Sigmoid colon (tissue), 7 donors: ENCODE results near the gene JUND. TPM values are rescaled to one million over a fixed set of nuclear protein-coding genes. Genes with fewer than 3 reads are reported as not detected.

Experiments
- DNase-seq: peaks from one replicate; pipeline ENCODE4 v3.0.0-alpha.2; 2019
- H3K27ac ChIP-seq, 4 donors: fragments of 200-600 bp; sonication (generic); one replicate each; pipeline ENCODE4 v1.5.1; 2016 to 2019; ENCODE audit warnings: mild to moderate bottlenecking in 1 of 4
- H3K27me3 ChIP-seq, 3 donors: fragments of 200-600 bp; sonication (generic); one replicate each; pipeline ENCODE4 v1.5.1; 2019; ENCODE audit warnings: mild to moderate bottlenecking in 1 of 3
- H3K36me3 ChIP-seq, 4 donors: fragments of 200-600 bp; sonication (generic); one replicate each; pipeline ENCODE4 v1.5.1; 2016 to 2019
- H3K4me1 ChIP-seq, 4 donors: fragments of 200-600 bp; sonication (generic); one replicate each; pipeline ENCODE4 v1.5.1; 2017 to 2019
- H3K4me3 ChIP-seq, 4 donors: fragments of 200-600 bp; sonication (generic); one replicate each; pipeline ENCODE4 v1.5.1; 2017 to 2019; ENCODE audit warnings: mild to moderate bottlenecking in 2 of 4, moderate library complexity in 1 of 4
- H3K9me3 ChIP-seq, 4 donors: fragments of 200-600 bp in 3 of 4; sonication (generic) in 3 of 4; one replicate each; pipeline versions ENCODE4 v1.5.1 to v1.6.1; 2013 to 2019
- CTCF ChIP-seq, 4 experiments: fragments of 450-650 bp in 3 of 4; fragments of 200-600 bp in 1 of 4; IDR thresholded peaks; one replicate each; pipeline ENCODE4 v1.5.1; 2016 to 2019; ENCODE audit warnings: antibody characterized with exemption in 4 of 4, mild to moderate bottlenecking in 3 of 4, moderate library complexity in 2 of 4
- EP300 ChIP-seq, 4 donors: sonication (generic); formaldehyde crosslinking; IDR thresholded peaks; one replicate each; pipeline ENCODE4 v1.6.1; 2017; ENCODE audit warnings: antibody characterized with exemption in 4 of 4
- POLR2A ChIP-seq, 2 donors: fragments of 450-650 bp; IDR thresholded peaks; one replicate each; pipeline ENCODE4 v1.6.1; 2016; ENCODE audit warnings: antibody characterized with exemption in 2 of 2, mild to moderate bottlenecking in 2 of 2, moderate library complexity in 2 of 2
- POLR2AphosphoS5 ChIP-seq, 4 donors: sonication (generic); formaldehyde crosslinking; IDR thresholded peaks; one replicate each; pipeline ENCODE4 v1.6.1; 2017; ENCODE audit warnings: antibody characterized with exemption in 4 of 4
- WGBS, 2 donors: extraction: QIAGEN DNeasy Blood & Tissue Kit; methylation state at CpG; one replicate each; pipeline ENCODE4 v1.1.7; 2013; 5-methylcytosine and 5-hydroxymethylcytosine counted together
- intact Hi-C: fragments of 100-400 bp; cut with DNase I; formaldehyde crosslinking; loops from one replicate; pipeline ENCODE4 v1.15.1; 2023
- polyA plus RNA-seq, 3 donors: library from polyadenylated mRNA; stranded (reverse); fragments of 200-250 nt; gene quantifications; one replicate each; pipeline ENCODE4 v1.2.3, GENCODE V29; 2013
- total RNA-seq, 4 donors: library from RNA; depleted of rRNA; stranded (reverse); fragments of >200 nt; gene quantifications; one replicate each; pipeline ENCODE4 v1.1.0, GENCODE V29; 2016
- donor health status: healthy with polysubstance abuse.
- donor health status: Bipolar disorder and iron deficiency.
- donor health status: healthy.

Gene JUND
- total and polyA plus RNA-seq, 7 donors = 163 to 369 (median 180) TPM

- H3K4me3 ChIP-seq = no peak overlapping the region
- H3K4me1 ChIP-seq = peaks cover 0 to 29% (median 21%) of the 10 kb centered on the region in 4 donors
- H3K27me3 ChIP-seq = no peaks in the 10 kb centered on the region
- H3K27ac ChIP-seq = no peak overlapping the region
- H3K9me3 ChIP-seq = no peaks in the 10 kb centered on the region
- TF ChIP-seq POLR2A (IDR thresholded peaks at IDR 0.05) = no peak
- TF ChIP-seq POLR2AphosphoS5 (IDR thresholded peaks at IDR 0.05) = no peak
- TF ChIP-seq EP300 (IDR thresholded peaks at IDR 0.05) = no peak
- intact Hi-C loops = no loop called here
- DNase-seq = no peak
- WGBS, 2 donors = 51 to 79% methylated on average over 23 of the region's 23 CpGs
- peaks cover 0 to 57% (median 23%) of the 10 kb centered on the region in 4 donors for H3K36me3 ChIP-seq
Measured at GRCh38 chr19:18310118-18310909, 28.9 kb upstream of the JUND start.

- intact Hi-C loops = no loop called here
- 93 to 96% methylated on average over 33 of the region's 33 CpGs for WGBS, 2 donors
- Histone ChIP-seq H3K27ac (no peak overlapping the region), H3K9me3 (no peaks in the 10 kb centered on the region), H3K4me3 (no peak overlapping the region), H3K36me3 (peaks cover 0 to 51% (median 23%) of the 10 kb centered on the region in 4 donors), H3K4me1 (peaks cover 0 to 37% (median 28%) of the 10 kb centered on the region in 4 donors), H3K27me3 (no peaks in the 10 kb centered on the region)
- no peak for DNase-seq
- TF ChIP-seq POLR2A (IDR thresholded peaks at IDR 0.05) (no peak), POLR2AphosphoS5 (IDR thresholded peaks at IDR 0.05) (no peak), CTCF (IDR thresholded peaks at IDR 0.05) (no peak), EP300 (IDR thresholded peaks at IDR 0.05) (no peak)
Measured at GRCh38 chr19:18309525-18310064, 28.2 kb upstream of the JUND start.

DNA sequence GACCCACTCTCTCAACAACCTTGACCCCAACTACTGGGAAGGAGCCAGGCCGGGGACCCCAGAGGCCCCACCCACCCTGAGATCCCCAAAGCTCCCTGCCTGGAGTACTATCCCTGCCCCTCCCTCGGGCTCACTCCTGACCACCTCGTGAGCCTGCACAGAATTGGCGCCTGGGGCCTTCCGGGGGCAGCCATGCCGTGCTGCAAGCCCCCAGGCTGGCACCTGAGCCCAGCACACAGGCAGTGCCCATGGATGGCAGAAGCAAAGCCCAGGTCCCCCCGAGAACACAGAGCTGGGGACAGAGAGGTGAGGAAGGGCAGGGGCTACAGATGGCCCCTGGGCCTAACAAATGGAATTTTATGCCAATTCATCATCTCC, 27.5 kb upstream of the JUND start:
- Histone ChIP-seq H3K9me3 (no peaks in the 10 kb centered on the region), H3K27me3 (no peaks in the 10 kb centered on the region), H3K4me3 (no peak overlapping the region), H3K36me3 (peaks cover 0 to 51% (median 23%) of the 10 kb centered on the region in 4 donors), H3K4me1 (peaks cover 0 to 43% (median 35%) of the 10 kb centered on the region in 4 donors), H3K27ac (peak overlapping the region in 1 of 4 donors; percentile 97)
- intact Hi-C loops = no loop called here
- TF ChIP-seq POLR2AphosphoS5 (IDR thresholded peaks at IDR 0.05) (no peak), EP300 (IDR thresholded peaks at IDR 0.05) (no peak), CTCF (IDR thresholded peaks at IDR 0.05) (no peak), POLR2A (IDR thresholded peaks at IDR 0.05) (no peak)
- DNase-seq = no peak
- 91 to 92% methylated on average over 7 of the region's 7 CpGs for WGBS, 2 donors

- Histone ChIP-seq H3K27ac (peak overlapping the region; percentile 93 to 97 (median 96)), H3K27me3 (no peaks in the 10 kb centered on the region), H3K4me1 (peaks cover 0 to 50% (median 41%) of the 10 kb centered on the region in 4 donors), H3K36me3 (peaks cover 0 to 51% (median 23%) of the 10 kb centered on the region in 4 donors), H3K4me3 (no peak overlapping the region), H3K9me3 (no peaks in the 10 kb centered on the region)
- intact Hi-C loops = no loop called here
- 92 to 93% methylated on average over 20 of the region's 20 CpGs for WGBS, 2 donors
- TF ChIP-seq CTCF (IDR thresholded peaks at IDR 0.05) (no peak), POLR2A (IDR thresholded peaks at IDR 0.05) (no peak)
- no peak for DNase-seq
Measured at GRCh38 chr19:18308051-18308947, 26.9 kb upstream of the JUND start.
